Cardiac fibroblast (primary cell): ENCODE data around the gene PDCD1LG2.

Experiments
- DNase-seq, 2 donors: peaks; one replicate each; pipeline versions ENCODE4 v3.0.0 to v3.0.0-alpha.2; 2010; ENCODE audit warnings: low read depth in 2 of 2
- H3K4me3 ChIP-seq, 2 donors: replicated peaks in 1 of 2; 1 replicate in 1 of 2; 2 replicates in 1 of 2; pipeline ENCODE4 v1.5.1; 2011; ENCODE audit warnings: low read depth in 2 of 2, low read length in 2 of 2, mild to moderate bottlenecking in 2 of 2, moderate library complexity in 1 of 2
- TF ChIP-seq, protein P1 (sequence below): IDR thresholded peaks from one replicate; pipeline ENCODE4 v1.5.1; 2011; ENCODE audit warnings: low read depth, mild to moderate bottlenecking, low read length, inconsistent platforms

The PDCD1LG2 gene

GRCh38 chr9:5559659-5560058 is 49.3 kb downstream of the PDCD1LG2 start:
- TF ChIP-seq, protein P1, sequence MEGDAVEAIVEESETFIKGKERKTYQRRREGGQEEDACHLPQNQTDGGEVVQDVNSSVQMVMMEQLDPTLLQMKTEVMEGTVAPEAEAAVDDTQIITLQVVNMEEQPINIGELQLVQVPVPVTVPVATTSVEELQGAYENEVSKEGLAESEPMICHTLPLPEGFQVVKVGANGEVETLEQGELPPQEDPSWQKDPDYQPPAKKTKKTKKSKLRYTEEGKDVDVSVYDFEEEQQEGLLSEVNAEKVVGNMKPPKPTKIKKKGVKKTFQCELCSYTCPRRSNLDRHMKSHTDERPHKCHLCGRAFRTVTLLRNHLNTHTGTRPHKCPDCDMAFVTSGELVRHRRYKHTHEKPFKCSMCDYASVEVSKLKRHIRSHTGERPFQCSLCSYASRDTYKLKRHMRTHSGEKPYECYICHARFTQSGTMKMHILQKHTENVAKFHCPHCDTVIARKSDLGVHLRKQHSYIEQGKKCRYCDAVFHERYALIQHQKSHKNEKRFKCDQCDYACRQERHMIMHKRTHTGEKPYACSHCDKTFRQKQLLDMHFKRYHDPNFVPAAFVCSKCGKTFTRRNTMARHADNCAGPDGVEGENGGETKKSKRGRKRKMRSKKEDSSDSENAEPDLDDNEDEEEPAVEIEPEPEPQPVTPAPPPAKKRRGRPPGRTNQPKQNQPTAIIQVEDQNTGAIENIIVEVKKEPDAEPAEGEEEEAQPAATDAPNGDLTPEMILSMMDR: no peak

GRCh38 chr9:5560443-5561100 is 50.2 kb downstream of the PDCD1LG2 start:
- TF ChIP-seq, protein P1: no peak
- no peak overlapping the region for H3K4me3 ChIP-seq
- no peak for DNase-seq

More at GRCh38 chr9:5559659-5560058, 49.3 kb downstream of the PDCD1LG2 start:
- no peak for DNase-seq
- H3K4me3 ChIP-seq: no peak overlapping the region

- TF ChIP-seq, protein P1: no peak
- DNase-seq: no peak
- no peak overlapping the region for H3K4me3 ChIP-seq
Measured at GRCh38 chr9:5561828-5562488, 51.6 kb downstream of the PDCD1LG2 start.

- peak in 1 of 2 donors; percentile 12 for DNase-seq
- TF ChIP-seq, protein P1: no peak
- H3K4me3 ChIP-seq: no peak overlapping the region
Measured at GRCh38 chr9:5562806-5563416, 52.6 kb downstream of the PDCD1LG2 start.

- peak; percentile 36 to 50 for DNase-seq
- H3K4me3 ChIP-seq: no peak overlapping the region
- TF ChIP-seq, protein P1: no peak
Measured at GRCh38 chr9:5563417-5563815, 53.1 kb downstream of the PDCD1LG2 start.

GRCh38 chr9:5563886-5564285 is 53.6 kb downstream of the PDCD1LG2 start:
- TF ChIP-seq, protein P1: no peak
- no peak overlapping the region for H3K4me3 ChIP-seq
- DNase-seq: peak in 1 of 2 donors; percentile 67
